Measurements from ENCODE around the gene PELI1. TPM values are rescaled to one million over a fixed set of nuclear protein-coding genes. Genes with fewer than 3 reads are reported as not detected.

PELI1 gene
- total and polyA plus RNA-seq, 2 of the 8 experiments (the other 6 are each of a cell fraction or from before 2014, with no cell fraction given), result 21.8 to 57.1 TPM

DNA sequence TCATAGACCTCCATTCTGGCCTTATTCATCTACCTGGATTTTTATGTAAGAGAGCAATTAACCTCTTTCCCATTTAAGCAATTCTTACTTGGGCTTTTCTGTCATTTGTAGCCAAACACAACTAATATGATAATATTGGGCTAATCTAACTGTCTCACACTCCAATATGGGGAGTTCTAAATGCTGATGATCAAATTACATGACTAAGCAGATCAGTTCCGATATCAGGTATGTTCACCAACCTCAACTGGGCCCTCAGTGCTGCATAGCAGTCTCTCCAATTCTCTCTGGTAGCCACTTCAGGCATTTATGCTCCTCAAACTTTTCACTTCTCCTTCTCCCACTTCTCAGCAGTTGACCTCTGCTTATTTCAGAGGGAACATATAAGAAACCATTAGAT lies 64.0 kb downstream of the PELI1 start:
- Histone ChIP-seq H3K4me2 (ENCODE audit: insufficient read depth in 1 of 2, low read depth in 2 of 2, low read length in 2 of 2) (no peak overlapping the region), H3K4me3 (ENCODE audit: extremely low read depth in 1 of 4, insufficient read depth in 2 of 4, low read depth in 3 of 4, low read length in 4 of 4) (no peak overlapping the region), H3K79me2 (ENCODE audit: control insufficient read depth in 1 of 2, insufficient read depth in 2 of 2, low read length in 2 of 2) (no peaks in the 10 kb centered on the region), H3K79me1 (ENCODE audit: low read depth, low read length) (no peaks in the 10 kb centered on the region), H3K56ac (replicated peaks; ENCODE audit: insufficient read length, low read depth, low read length) (no peak overlapping the region), H2BK20ac (ENCODE audit: low read length) (no peak overlapping the region), H4K5ac (ENCODE audit: insufficient read length, low read depth, low read length) (no peak overlapping the region), H4K91ac (replicated peaks; ENCODE audit: insufficient read length, low read length) (no peak overlapping the region), H3K4me1 (replicated peaks in 1 of 4; ENCODE audit: control insufficient read depth in 3 of 4, insufficient read depth in 4 of 4, low read length in 3 of 4) (no peaks in the 10 kb centered on the region), H3K27ac (ENCODE audit: low read depth, low read length) (no peak overlapping the region), H3K18ac (ENCODE audit: extremely low read depth, low read length) (no peak overlapping the region), H3K9ac (replicated peaks in 1 of 4; ENCODE audit: extremely low read depth in 1 of 4, low read depth in 3 of 4, low read length in 3 of 4) (no peak overlapping the region), H3K4ac (replicated peaks; ENCODE audit: insufficient read length, low read depth, low read length) (no peak overlapping the region), H3K27me3 (replicated peaks in 1 of 4; ENCODE audit: control insufficient read depth in 3 of 4, extremely low read depth in 1 of 4, insufficient read depth in 3 of 4, low read length in 3 of 4) (no peaks in the 10 kb centered on the region), H3K14ac (ENCODE audit: insufficient read length) (no peak overlapping the region), H3K9me3 (ENCODE audit: insufficient read depth in 2 of 2, low read depth in 1 of 2, low read length in 1 of 2) (no peaks in the 10 kb centered on the region), H4K20me1 (replicated peaks in 1 of 2; ENCODE audit: control insufficient read depth in 1 of 2, insufficient read depth in 2 of 2, low read length in 2 of 2) (no peaks in the 10 kb centered on the region), H3K23me2 (ENCODE audit: low read depth, low read length) (peaks cover 2% of the 10 kb centered on the region; the same call in 1 of the 2 replicates), H2BK5ac (ENCODE audit: low read depth, low read length) (no peak overlapping the region), H2AK5ac (ENCODE audit: low read depth, low read length) (no peak overlapping the region), H4K8ac (ENCODE audit: extremely low read depth, insufficient read depth, low read length) (no peak overlapping the region), H2AFZ (ENCODE audit: low read length) (no peak overlapping the region), H2BK15ac (ENCODE audit: low read length) (no peak overlapping the region), H2BK120ac (replicated peaks; ENCODE audit: low read depth, low read length) (no peak overlapping the region), H2BK12ac (ENCODE audit: low read depth, low read length) (no peak overlapping the region), H3K36me3 (ENCODE audit: control insufficient read depth in 2 of 4, insufficient read depth in 4 of 4, low read length in 3 of 4) (no peaks in the 10 kb centered on the region), H3K23ac (ENCODE audit: insufficient read length) (no peak overlapping the region)
- WGBS, 2 experiments (ENCODE audit: extremely low coverage in 1 of 2, insufficient coverage in 1 of 2, insufficient read length in 1 of 2, insufficient replicate concordance in 2 of 2, low coverage in 1 of 2, low lambda C conversion rate in 2 of 2, missing lambda C conversion rate in 1 of 2), result 95% methylated on average over 1 of the region's 1 CpG; no CpG with 5 or more reads in 1 of the 2 experiments
- CTCF ChIA-PET (ENCODE audit: partially characterized antibody), result no interaction called here
- POLR2A ChIA-PET (ENCODE audit: partially characterized antibody), result interaction anchor here (1.0 to 1.2 kb wide), 2 partner anchors 8 to 17 kb away, joined by 3 read pairs; no protein-coding TSS in a partner anchor
- FAIRE-seq (no peak), DNase-seq (ENCODE audit: low read depth in 1 of 2, low spot score in 2 of 2) (no peak)
- TF ChIP-seq, protein P1, sequence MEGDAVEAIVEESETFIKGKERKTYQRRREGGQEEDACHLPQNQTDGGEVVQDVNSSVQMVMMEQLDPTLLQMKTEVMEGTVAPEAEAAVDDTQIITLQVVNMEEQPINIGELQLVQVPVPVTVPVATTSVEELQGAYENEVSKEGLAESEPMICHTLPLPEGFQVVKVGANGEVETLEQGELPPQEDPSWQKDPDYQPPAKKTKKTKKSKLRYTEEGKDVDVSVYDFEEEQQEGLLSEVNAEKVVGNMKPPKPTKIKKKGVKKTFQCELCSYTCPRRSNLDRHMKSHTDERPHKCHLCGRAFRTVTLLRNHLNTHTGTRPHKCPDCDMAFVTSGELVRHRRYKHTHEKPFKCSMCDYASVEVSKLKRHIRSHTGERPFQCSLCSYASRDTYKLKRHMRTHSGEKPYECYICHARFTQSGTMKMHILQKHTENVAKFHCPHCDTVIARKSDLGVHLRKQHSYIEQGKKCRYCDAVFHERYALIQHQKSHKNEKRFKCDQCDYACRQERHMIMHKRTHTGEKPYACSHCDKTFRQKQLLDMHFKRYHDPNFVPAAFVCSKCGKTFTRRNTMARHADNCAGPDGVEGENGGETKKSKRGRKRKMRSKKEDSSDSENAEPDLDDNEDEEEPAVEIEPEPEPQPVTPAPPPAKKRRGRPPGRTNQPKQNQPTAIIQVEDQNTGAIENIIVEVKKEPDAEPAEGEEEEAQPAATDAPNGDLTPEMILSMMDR (IDR thresholded peaks at IDR 0.05; ENCODE audit: control extremely low read depth in 1 of 3, insufficient read depth in 1 of 3, low read depth in 1 of 3, low read length in 3 of 3), result no peak
- TF ChIP-seq FOSL1 (IDR thresholded peaks at IDR 0.05; ENCODE audit: insufficient read depth, low read depth, low read length), result no peak
- TF ChIP-seq BRCA1 (IDR thresholded peaks at IDR 0.05; ENCODE audit: low read depth, low read length), result no peak
- TF ChIP-seq CHD2 (IDR thresholded peaks at IDR 0.05; ENCODE audit: low read length), result no peak
- no peak for TF ChIP-seq MAFK (IDR thresholded peaks at IDR 0.05; ENCODE audit: low read depth, low read length)
- TF ChIP-seq SP1 (IDR thresholded peaks at IDR 0.05; ENCODE audit: low read depth, low read length), result no peak
- no peak for TF ChIP-seq SIX5 (IDR thresholded peaks at IDR 0.05; ENCODE audit: low read depth, low read length)
- TF ChIP-seq, protein P2, sequence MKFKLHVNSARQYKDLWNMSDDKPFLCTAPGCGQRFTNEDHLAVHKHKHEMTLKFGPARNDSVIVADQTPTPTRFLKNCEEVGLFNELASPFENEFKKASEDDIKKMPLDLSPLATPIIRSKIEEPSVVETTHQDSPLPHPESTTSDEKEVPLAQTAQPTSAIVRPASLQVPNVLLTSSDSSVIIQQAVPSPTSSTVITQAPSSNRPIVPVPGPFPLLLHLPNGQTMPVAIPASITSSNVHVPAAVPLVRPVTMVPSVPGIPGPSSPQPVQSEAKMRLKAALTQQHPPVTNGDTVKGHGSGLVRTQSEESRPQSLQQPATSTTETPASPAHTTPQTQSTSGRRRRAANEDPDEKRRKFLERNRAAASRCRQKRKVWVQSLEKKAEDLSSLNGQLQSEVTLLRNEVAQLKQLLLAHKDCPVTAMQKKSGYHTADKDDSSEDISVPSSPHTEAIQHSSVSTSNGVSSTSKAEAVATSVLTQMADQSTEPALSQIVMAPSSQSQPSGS (IDR thresholded peaks at IDR 0.05; ENCODE audit: low read length), result no peak
- no peak for TF ChIP-seq RXRA (IDR thresholded peaks at IDR 0.05; ENCODE audit: insufficient read depth, low read depth, low read length)
- no peak for TF ChIP-seq POLR2A (IDR thresholded peaks at IDR 0.05; ENCODE audit: control extremely low read depth in 1 of 2, low read depth in 2 of 2, low read length in 2 of 2)
- TF ChIP-seq ZNF274 (IDR thresholded peaks at IDR 0.05; ENCODE audit: borderline replicate concordance, extremely low read depth, low read length), result no peak
